HG02571 (cell line): ENCODE results near the gene NLRC5.

Source experiments
- ATAC-seq: cut with Tn5 transposase; IDR thresholded peaks from one replicate; pipeline ENCODE4 v1.9.1; 2021; ENCODE audit warnings: mild to moderate bottlenecking, moderate library complexity; ENCODE audit not compliant: unreplicated experiment

NLRC5 gene

DNA sequence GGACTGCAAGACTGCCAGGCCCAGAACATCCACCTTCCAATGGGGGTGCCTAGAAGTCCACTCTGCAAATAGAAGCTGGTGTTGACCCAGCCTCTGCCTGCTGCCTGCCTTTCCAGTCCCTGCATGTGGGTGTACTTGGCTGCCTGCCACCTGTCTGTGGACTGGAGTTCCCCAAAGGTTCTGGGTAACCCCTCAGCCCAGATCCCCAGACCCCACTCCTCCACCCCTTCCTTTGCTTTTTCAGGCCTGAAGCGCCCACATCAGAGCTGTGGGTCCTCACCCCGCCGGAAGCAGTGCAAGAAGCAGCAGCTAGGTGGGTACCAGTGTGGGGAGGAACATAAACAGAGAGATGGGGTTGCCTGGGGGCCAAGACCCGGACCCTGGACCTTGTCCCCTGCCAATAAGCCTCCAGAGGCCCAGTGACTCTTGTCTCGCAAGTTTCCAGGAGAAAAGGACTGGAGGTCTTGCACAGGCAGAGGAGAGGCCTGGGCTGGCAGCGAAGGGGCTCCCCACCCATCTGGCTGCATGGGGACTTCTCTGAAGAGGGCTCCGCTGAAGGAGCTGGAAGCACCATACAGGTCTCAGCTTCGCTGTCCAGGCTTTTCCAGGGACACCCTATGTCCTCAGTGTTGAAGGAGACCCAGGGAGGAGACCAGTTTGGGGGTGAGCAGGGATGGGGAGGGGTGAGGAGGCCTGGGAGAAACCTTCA, 34.3 kb downstream of the NLRC5 start:
- ATAC-seq: no peak

DNA sequence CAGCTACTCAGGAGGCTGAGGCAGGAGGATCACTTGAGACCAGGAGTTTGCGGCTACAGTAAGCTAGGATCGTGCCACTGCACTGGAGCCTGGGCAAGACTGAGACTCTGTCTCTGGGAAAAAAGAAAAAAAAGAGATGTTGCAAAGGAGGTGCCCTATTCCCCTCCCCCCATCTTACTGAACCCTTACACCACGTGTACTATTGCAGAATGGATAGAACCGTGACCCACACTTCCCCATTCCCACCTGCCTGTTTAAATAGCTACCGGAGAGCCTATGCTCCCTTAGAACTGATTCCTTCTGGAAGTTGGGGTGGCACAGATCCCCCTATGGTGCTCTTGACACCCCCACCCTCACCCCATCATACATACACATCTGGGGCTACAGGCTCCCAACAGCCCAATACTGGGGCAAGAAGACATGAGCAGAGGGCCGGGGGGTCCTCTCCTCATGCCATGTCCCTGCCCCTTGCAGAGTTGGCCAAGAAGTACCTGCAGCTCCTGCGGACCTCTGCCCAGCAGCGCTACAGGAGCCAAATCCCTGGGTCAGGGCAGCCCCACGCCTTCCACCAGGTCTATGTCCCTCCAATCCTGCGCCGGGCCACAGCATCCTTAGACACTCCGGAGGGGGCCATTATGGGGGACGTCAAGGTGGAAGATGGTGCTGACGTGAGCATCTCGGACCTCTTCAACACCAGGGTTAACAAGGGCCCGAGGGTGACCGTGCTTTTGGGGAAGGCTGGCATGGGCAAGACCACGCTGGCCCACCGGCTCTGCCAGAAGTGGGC, 35.7 kb downstream of the NLRC5 start:
- no peak for ATAC-seq

DNA sequence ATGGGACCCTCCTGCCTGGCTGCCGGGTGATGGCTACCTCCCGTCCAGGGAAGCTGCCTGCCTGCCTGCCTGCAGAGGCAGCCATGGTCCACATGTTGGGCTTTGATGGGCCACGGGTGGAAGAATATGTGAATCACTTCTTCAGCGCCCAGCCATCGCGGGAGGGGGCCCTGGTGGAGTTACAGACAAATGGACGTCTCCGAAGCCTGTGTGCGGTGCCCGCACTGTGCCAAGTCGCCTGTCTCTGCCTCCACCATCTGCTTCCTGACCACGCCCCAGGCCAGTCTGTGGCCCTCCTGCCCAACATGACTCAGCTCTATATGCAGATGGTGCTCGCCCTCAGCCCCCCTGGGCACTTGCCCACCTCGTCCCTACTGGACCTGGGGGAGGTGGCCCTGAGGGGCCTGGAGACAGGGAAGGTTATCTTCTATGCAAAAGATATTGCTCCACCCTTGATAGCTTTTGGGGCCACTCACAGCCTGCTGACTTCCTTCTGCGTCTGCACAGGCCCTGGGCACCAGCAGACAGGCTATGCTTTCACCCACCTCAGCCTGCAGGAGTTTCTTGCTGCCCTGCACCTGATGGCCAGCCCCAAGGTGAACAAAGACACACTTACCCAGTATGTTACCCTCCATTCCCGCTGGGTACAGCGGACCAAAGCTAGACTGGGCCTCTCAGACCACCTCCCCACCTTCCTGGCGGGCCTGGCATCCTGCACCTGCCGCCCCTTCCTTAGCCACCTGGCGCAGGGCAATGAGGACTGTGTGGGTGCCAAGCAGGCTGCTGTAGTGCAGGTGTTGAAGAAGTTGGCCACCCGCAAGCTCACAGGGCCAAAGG, 36.8 kb downstream of the NLRC5 start:
- no peak for ATAC-seq

DNA sequence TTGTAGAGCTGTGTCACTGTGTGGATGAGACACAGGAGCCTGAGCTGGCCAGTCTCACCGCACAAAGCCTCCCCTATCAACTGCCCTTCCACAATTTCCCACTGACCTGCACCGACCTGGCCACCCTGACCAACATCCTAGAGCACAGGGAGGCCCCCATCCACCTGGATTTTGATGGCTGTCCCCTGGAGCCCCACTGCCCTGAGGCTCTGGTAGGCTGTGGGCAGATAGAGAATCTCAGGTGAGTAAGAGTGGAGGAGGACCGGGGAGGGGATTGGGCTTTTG, 37.4 kb downstream of the NLRC5 start:
- no peak for ATAC-seq

DNA sequence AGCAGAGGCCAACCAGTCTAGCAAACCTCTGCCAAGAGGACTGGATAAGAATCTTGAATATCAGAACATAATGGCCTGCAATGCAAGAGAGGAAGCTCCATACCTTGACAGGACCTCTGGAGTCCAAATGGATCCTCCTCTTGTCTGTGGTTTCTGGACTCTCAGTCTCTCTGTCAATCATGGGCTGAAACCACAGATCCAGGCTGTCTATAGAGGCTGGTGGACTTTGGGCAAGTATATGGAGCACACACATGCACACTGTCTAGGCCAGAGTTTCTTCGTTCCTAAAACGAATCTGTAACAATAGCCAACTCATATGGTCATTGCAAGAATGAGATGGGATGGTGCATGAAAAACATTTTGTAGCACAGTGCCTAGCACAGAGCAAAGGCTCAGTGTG, 37.7 kb downstream of the NLRC5 start:
- no peak for ATAC-seq

DNA sequence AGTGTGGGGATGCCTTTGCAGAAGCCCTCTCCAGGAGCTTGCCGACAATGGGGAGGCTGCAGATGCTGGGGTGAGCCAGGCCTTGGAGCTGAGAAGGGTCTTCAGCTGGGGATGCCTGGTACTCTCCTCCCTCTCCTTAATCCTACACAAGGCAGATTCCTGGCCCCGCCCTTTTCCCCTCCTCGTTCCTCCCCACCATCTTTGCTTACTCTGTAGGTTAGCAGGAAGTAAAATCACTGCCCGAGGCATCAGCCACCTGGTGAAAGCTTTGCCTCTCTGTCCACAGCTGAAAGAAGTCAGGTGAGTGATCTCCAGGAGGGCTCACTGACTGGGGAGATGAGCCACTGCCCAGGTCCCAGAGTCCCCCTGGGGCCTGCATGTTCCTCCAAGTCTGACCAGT, 38.7 kb downstream of the NLRC5 start:
- ATAC-seq: no peak

DNA sequence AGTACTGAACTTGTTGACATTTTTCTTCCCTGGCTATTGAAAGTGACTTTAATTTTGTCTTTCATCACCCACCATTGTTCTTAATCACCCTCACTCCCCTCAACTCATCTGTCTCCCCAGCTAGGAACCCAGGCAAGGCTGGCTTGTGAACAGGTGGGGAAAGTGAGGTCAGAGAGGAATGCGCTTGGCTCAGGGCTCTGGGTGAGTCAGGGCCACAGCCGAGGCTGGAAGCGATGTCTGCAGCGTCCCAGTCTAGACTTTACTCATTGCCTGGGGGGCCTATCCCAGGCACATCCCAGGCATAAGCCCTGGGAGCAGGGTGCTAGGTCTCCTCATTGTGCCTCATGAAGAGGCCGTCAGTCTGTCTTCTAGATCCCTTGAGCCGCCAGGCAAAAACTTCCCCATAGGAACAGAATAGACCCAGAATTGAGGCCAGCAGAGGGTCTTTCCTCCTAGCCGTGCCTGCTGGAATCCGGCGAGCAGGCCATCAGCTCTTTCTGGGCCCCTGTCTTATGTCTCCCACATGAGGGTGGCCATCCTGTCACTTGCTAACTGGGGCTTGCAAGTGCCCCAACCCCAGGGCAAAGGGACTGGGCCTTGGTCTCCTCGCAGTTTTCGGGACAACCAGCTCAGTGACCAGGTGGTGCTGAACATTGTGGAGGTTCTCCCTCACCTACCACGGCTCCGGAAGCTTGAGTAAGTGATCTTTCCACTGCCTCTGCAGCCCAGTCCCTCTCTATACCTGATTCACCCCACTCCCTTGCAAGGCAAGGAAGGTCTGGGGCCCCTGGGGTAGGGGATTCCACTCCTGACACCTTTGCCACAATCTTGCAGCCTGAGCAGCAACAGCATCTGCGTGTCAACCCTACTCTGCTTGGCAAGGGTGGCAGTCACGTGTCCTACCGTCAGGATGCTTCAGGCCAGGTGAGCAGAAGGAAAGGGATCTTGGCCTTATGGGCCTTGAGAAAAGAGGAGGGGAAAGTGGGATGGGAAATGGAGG, 40.1 kb downstream of the NLRC5 start:
- ATAC-seq: no peak

DNA sequence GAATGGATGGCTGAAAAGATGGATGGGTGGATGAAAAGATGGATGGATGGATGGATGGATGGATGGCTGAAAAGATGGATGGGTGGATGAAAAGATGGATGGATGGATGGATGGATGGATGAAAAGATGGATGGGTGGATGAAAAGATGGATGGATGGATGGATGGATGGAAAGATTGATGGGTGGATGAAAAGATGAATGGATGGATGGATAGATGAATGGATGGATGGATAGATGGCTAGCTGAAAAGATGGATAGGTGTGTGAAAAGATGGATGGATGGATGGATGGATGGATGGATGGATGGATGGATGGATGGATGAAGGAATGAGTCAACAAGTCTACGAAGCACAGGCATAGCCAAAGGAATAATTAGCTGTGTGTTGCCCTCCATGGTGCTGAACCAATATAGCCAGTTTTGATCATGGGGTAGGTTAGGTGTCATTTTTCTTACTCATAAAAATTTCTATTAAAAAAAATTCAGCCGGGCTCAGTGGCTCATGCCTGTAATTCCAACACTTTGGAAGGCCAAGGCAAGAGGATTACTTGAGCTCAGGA, 41.1 kb downstream of the NLRC5 start:
- ATAC-seq: no peak

DNA sequence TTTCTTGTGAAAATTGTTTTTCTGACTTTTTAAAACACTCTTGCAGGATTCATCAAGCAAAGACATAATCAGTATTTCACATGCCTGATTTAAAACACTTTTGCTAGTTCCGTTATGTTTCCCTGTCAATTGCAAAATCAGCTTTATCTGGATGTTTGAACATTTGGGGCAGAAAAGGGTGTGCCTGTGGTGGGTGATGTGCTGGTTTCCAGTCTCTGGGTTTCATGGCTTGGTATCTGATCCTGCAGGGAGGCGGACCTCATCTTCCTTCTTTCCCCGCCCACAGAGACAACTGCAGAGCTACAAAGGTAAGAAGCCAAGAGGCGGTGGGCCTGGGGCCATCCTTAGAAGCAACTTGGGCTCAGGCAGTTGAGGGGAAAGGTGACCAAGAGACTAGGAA, 41.8 kb downstream of the NLRC5 start:
- ATAC-seq: no peak

DNA sequence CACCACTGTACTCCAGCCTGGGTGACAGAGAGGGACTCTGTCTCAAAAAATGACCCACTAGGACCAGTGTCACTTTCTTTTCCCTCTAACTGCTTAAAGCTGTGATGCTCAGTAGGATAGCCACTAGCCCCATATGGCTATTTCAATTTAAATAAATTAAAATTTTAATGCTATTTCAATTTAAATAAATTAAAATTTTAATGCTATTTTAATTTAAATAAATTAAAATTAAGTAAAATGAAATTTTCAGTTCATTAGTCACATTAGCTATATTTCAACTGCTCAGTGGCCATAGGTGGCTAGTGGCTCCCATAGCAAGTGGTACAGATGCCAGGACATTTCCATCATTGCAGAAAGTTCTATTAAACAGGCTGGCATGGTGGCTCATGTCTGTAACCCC, 43.0 kb downstream of the NLRC5 start:
- ATAC-seq: no peak

DNA sequence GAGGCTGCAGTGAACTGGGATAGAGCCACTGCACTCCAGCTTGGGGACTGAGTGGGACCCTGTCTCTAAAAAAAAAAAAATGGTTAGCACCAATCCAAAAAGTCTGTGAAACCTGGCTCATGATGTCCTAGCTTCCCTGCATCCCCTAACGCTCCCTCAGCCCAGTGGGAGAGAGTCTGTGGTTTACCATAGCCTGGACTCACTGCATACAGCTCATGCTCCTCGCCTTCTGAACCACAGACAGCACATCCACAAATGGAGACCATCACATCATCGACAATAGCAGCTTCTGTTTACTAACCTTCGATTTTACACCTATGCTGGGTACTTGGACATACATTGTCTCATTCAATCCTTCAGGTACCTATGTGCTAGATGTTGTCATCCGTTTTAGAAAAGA, 43.6 kb downstream of the NLRC5 start:
- ATAC-seq: no peak

DNA sequence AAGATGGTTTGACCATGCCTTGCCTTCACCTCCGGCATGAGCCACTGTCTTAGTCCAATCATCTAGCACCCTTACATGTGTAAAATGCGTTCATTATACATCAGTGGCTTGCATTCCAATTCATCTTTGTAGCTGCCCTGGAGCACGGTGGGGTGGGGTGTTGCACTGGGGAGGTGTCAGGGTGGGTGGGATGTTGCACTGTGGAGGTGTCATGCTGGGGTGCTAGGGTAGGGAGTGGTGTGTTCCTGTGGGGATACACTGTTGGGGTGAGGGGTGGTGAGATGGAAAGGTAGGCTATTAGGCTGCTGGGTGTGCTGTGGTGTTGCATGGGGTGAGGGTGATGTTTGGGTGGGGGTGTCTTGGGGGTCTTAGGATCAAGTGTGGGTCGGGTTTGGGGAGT, 47.0 kb downstream of the NLRC5 start:
- no peak for ATAC-seq

DNA sequence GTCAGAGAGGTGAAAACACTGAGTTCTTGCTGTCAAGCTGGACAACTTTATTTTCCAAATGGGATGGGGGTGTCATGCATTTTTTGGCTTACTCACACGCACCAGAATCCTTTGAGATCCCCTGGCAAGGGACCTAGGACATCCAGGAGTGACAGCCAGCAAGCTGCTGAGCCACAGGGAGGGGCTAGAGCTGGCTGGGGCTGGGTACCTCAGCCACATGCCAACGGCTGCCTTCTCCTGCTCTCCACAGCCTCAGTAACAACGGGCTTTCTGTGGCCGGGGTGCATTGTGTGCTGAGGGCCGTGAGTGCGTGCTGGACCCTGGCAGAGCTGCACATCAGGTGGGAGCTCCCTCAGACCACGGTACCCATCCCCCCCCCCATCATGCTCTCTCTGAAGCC, 47.6 kb downstream of the NLRC5 start:
- no peak for ATAC-seq

DNA sequence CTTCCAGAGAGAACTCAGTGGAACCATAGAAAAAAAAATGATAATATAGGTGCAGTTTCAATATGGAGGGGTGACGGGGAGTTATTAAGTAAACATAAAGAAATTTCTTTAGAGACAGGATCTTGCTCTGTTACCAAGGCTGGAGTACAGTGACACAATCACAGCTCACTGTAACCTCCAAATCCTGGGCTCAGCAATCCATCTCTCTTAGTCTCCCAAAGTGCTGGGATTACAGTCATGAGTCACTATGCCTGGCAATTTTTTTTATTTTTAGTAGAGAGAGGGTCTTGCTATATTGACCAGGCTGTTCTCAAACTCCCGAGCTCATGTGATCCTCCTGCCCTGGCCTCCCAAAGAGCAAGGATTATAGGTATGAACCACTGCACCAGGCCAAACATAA, 48.8 kb downstream of the NLRC5 start:
- no peak for ATAC-seq

DNA sequence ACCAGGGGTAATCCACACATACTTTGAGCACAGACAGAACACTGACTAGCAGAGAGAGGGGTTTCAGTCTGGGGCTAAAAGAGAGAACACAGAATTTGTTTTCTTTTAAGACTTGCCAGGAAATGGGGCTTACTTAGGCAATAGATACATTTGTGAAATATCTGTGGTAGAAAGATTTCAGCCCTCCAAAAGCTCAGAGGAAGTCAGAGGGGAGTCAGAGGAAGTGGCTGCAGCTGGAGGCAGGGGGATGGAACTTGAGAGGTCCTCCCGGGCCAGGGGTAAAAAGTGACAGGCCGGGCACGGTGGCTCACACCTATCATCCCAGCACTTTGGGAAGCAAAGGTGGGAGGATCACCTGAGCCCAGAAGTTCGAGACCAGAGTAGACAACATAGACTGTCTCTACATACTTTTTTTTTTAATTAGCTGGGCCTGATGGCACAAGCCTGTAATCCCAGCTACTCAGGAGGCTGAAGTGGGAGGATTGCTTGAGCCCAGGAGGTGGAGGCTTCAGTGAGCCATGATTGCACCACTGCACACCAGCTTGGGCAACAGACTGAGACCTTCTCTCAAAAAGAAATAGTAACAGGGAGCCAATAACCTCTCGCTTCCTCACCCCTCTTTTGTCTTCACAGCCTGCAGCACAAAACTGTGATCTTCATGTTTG, 49.9 kb downstream of the NLRC5 start:
- ATAC-seq: no peak

DNA sequence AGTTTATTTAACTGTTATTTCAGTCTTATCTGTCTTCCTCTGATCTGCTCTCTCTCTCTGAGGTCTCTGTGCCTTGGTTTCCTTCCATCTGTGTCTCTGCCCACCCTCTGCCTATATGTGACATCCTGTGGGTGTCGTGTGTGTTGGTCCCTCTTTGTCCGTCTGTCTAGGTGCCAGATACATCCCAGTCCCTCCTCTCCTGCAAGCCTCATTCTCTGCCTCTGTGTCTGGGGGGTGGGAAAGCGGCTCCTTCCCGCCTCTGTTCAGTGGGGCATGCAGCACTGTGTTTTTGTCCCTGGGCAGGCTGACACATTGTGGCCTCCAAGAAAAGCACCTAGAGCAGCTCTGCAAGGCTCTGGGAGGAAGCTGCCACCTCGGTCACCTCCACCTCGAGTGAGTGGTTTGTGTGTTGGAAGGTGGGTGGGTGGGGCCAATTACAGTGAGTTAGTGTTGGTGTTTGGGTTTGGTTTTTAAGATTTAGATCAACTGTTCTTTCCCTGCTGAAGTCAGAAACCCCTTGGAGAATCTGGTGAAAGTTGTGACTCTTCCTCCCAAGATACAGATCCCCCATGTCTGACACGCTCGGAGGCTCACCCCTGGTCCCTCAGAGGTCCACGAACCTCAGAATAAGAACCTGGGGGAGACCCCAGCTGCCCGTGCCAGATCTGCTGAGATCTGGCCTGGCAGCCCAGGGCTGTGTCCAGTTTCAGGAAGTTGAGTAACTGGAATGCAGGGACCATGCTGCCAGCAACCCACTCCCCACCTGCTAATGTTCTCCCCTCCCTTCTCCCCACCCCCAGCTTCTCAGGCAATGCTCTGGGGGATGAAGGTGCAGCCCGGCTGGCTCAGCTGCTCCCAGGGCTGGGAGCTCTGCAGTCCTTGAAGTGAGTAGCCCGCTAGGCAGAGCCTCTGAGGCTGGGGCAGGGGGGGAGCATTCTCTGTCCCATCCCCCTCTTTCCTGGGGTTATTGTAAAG, 52.1 kb downstream of the NLRC5 start:
- ATAC-seq: peak; percentile 9

DNA sequence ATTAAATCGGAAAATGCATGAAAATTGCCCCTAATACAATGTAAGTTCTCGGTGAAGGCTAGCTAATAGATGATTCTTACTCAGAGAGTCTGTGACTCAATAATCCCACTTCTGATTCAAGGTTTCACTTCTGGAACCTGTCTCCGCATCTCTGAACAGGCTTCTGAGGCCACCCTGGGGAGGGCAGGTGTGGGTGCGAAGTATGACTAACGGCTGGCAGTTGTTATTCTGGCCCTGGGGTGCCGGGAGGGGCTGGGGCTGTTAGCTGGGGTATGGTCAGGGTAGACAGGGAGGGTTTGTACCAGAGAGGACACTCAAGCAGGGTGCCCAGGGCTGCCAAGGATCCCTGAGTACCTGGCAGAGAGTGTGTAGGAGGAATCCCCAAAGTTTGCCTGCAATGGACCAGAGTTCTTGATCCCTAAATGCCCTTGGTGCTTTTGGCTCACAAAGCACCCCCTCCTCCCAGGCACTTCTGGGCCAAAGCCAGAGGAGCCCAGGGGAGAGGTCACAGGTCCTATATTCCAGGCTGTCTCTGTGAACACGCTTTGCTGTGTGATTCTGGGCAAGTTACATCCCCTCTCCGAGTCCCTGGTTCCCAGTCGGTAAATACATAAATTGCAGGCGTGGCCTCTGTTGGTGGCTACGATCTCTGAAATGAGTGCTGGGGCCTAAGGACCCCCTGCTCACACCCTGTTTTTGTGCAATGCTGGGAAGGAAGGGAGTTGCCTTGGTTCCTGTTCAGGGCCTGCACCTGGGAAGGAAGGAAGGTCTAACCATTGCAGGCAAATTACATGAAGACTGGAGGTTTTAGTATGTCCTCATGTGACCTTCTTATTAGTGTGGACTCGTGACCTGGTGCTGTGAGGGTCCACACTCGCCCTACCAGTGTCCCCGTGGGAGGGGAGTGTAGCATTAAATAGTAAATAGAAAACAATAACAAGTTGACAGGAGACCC, 53.1 kb downstream of the NLRC5 start:
- peak; percentile 64 for ATAC-seq

DNA sequence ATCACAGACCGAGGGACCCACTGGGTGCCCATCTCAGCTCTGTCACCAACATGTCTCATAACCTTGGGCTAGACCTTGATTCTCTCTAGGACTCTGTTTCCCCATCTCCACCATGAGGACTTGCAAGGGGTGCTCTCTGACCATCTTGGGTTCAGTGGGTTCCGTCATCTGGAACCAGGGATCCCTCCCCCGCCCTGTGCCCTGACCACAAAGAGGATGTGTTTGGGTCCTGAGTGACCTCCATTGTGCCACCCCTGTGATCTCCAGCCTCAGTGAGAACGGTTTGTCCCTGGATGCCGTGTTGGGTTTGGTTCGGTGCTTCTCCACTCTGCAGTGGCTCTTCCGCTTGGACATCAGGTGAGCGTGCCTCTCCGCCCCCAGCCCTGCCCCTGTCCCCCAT, 53.9 kb downstream of the NLRC5 start:
- ATAC-seq: no peak
